HG02840 (cell line): ENCODE measurements around the gene ZYG11B.
"Not testable (repeated sequence)": the region's sequence is repeated elsewhere in the genome, so short reads cannot be mapped to it uniquely, and the experiment has no call there.

ENCODE experiments used
- ATAC-seq: cut with Tn5 transposase; IDR thresholded peaks from one replicate; pipeline ENCODE4 v1.9.1; 2021; ENCODE audit warnings: mild to moderate bottlenecking, moderate library complexity, moderate number of reproducible peaks; ENCODE audit not compliant: unreplicated experiment, low FRiP score

Gene ZYG11B

GRCh38 chr1:52751589-52752483 lies 25.6 kb downstream of the ZYG11B start:
- ATAC-seq: no peak

DNA sequence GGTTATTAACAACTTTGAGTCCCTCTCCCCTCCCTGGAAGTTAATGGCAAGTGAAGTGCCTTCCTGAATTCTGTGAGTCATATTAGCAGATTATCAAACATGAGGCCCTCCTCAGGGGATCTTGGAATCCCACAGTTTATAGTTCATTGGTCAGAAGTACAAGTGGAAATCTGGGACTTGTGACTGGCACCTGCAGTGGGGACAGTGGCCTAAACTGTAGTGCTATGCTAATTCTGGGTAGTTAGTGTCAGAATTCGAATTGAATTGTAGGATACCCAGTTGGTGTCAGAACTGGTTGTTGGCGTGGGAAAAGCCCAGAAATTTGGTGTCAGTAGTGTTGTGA lies 26.2 kb downstream of the ZYG11B start:
- no peak for ATAC-seq

GRCh38 chr1:52753169-52753568 lies 26.9 kb downstream of the ZYG11B start:
- no peak for ATAC-seq

DNA sequence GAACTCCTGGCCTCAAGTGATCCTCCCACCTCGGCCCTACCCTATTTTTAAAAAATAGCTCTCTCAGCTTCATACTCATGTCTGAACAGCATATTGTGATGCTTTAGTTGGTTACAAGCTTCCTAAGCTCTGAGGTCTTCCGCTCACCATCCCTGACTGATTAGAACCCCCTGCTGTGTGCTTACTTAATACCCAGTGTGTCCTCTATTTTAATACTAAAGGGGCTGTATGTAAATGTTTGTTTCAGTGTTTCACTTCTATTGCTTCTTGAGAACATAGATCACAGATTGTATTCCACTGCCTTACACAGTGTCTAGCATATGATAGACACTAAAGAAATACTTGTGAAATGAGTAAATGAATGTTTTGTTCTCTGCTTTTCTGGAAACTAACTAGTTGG lies 29.8 kb downstream of the ZYG11B start:
- no peak for ATAC-seq

GRCh38 chr1:52759908-52760307 lies 33.7 kb downstream of the ZYG11B start:
- ATAC-seq: no peak

GRCh38 chr1:52767596-52768280 lies 41.5 kb downstream of the ZYG11B start:
- no peak for ATAC-seq

DNA sequence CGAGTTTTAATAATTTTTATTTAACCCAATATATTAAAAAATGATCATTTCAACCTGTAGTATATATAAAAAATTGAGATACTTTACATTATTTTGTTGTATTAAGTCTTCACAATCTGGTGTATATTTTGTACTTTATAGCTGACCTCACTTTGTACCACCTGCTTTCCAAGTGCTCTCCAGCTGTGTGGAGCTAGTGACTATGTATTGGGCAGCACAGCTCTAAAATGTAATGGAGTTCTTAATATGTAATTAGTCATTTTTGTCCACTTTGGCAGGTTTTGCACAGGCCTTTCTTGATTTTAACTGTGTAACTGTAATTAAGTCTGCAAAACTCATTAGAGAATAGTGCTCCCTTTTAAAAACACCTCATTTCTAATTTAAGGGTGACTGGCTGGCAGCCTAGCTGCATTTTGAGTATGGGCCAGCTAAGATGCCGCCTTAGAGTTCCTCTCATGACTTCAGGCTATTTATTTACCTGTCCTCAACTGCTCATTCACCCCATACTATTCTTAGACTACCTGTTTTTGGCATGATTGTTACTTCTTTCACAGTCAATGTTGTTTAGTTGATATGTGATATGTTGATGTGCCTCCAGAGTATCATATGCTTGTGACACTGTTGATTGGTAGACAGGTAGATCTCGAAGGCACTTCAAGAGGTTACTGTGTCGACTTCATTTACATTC lies 43.2 kb downstream of the ZYG11B start:
- no peak for ATAC-seq

- ATAC-seq: no peak
Measured at GRCh38 chr1:52771384-52771783, 45.1 kb downstream of the ZYG11B start.

DNA sequence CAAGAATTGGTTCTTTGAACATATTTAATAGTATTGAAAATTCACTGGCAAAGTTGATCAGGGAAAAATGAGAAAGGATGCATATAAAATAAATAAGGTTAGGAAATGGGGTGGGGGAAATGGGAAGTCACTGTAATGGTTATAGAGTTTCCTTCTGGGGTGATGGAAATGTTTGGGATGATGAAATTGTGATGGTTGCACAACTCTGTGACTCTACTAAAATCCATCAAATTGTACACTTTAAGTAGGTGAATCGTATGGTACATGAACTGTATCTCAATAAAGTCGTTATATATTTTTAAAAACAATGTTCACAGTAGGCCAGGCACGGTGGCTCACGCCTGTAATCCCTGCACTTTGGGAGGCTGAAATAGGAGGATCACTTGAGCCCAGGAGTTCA lies 59.9 kb downstream of the ZYG11B start:
- ATAC-seq: no peak

- ATAC-seq: not testable (repeated sequence)
Measured at GRCh38 chr1:52790429-52790828, 64.2 kb downstream of the ZYG11B start.

DNA sequence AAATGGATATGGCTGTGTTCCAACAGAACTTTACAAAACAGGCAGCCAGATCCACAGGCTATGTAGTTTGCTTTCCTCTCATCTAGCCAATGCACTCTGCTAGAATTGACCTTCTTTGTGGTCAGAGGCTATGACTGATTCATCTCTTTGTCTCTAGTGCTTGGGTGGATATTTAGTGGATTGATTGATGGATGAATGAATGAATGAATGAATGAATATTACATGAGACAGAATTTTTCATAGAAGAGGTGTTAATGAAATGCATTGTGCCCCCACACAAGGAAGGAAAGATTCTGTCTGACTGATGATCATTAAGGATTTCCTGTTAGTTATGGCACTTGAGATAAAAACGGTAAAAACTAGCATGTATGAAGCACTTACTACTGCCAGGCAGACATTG lies 65.8 kb downstream of the ZYG11B start:
- ATAC-seq: no peak

DNA sequence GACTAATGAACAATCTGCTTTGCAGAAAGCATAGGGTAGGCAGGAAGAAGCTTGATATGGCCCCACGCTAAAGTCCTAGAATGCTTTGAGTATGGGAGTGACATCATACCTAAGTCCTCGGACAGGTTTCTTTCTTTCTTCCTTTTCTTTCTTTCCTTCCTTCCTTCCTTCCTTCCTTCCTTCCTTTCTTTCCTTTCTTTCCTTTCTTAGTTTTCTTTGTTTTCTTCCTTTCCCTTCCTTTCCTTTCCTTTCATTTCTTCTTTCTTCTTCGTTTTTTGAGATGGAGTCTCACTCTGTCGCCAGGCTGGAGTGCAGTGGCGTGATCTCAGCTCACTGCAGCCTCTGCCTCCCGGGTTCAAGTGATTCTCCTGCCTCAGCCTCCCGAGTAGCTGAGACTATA lies 67.5 kb downstream of the ZYG11B start:
- ATAC-seq: not testable (repeated sequence)

DNA sequence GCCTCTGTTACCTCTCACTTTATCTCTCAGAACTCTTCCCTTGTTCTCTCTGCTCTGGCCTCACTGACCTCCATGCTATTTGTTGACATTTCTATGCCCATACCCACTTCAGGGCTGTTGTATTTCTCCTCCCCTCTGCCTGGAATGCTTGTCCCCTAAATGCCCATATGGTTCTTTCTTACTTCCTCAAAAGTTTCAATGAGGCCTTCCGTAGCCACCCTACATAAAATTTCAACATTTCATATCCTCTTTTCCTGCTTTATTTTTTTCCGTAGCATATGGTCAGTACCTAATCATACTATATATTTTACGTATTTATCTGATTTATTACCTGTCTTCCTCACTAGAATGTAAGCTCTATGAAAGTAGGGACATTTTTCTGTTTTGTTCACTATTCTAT lies 69.2 kb downstream of the ZYG11B start:
- no peak for ATAC-seq

- ATAC-seq: no peak
Measured at GRCh38 chr1:52798331-52798730, 72.1 kb downstream of the ZYG11B start.

DNA sequence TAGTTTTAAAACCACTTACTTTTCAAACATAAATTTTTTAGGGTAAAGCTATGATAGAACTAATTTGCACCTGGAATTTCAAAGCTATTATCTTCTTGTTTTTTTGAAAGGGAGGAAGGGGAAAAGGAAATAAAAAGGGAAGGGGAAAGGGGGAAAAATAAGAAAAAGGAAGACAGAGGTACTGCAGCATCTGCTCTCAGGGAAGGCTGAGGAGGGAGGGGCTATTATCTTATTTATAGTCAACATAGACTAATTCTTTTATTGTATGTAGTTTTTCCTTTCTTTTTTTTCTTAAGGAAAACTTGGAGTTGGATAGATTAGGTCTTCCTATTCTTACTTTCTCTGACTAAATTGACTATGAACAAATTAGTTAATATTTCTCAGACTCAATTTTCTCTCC lies 74.8 kb downstream of the ZYG11B start:
- ATAC-seq: no peak

GRCh38 chr1:52804083-52804482 lies 77.8 kb downstream of the ZYG11B start:
- ATAC-seq: not testable (repeated sequence)

DNA sequence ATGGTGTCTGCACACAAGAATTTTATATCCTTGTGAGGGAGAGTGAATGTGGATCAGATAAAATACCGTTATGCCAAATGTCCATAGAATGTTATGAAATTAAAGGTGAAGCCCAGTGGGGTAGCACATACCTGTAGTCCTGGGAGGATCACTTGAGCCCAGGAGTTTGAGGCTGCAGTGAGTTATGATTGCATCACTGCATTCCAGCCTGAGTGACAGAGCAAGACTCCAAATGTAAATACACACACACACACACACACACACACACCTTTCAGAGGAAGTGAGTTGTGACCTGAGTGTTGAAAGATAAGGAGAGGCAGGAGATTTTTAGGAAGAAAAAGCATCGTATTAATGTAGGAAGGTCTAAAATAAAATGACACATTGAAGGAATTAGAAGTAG lies 88.2 kb downstream of the ZYG11B start:
- ATAC-seq: no peak

DNA sequence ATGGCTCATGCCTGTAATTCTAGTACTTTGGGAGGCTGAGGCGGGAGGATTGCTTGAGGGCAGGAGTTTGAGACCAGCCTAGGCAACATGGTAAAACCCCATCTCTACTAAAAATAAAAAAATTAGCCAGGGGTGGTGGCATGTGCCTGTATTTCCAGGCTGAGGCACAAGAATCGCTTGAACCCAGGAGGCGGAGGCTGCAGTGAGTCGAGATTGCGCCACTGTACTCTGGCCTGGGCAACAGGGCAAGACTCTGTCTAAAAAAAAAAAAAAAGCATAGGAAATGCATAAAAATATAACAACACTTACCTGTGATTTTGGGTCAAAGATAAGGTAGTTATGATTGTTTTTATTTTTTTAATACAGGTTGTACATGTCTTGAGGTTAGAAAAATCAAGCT lies 94.6 kb downstream of the ZYG11B start:
- not testable (repeated sequence) for ATAC-seq

DNA sequence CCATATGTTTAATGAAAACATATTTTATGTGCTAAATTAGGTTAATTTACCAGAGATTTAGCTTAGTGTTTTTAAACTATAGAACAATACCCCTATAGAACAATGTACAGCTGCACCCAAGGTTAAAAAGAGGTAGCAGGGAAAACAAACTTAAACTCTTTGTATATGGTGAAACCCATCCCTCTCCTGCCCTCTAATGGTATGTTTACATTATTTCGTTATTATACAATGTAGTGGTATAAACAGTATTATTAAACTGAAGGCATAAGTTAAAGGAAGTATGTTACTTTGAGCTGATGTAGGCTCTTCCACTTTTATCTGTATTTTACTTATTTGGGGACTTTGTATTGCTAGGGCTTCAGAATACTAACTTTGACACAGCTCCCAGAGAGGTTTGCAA lies 99.6 kb downstream of the ZYG11B start:
- ATAC-seq: no peak

DNA sequence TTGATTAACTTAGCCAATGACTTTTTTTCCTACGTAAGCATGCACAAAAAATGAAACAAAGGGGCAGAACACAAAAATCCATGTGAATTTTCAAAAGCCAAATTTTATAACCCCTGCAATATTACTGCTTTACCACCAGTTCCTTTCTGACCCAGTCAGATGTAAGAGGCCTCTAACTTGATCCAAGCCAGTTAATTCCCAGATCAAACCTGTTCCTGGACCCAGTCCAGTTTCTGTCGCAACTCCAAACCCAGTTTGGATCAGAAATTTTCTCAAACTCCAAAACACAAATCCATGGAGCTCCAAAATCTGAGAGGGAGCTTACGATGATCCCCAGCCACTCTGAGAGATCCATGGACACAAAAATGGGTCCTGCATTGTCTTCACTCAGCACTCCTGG lies 108.5 kb downstream of the ZYG11B start:
- no peak for ATAC-seq

DNA sequence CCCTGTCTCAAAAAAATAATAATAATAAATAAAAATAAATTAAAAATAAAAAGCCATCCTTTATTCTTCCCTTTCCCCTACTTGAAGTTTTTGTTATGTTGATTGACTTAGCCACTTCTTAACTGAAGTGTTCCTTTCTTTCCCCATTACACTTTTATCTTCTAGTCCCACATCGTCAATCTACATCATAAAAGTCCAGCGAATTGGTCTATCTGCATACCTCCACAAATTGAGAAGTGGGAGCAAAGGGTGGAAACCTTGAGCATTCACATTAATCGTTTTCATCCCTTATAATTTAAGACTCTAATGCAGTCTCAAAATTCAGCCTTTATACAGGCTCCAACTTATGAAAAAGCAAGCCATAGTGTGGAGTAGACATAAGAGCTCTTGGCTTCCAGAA lies 109.8 kb downstream of the ZYG11B start:
- no peak for ATAC-seq
